ENCODE measurements around the gene BTNL8.
A peak's percentile ranks its signal among the peaks of the same experiment; 100 is the strongest.
"Not testable (repeated sequence)": the region's sequence is repeated elsewhere in the genome, so short reads cannot be mapped to it uniquely, and the experiment has no call there.

The BTNL8 gene

DNA sequence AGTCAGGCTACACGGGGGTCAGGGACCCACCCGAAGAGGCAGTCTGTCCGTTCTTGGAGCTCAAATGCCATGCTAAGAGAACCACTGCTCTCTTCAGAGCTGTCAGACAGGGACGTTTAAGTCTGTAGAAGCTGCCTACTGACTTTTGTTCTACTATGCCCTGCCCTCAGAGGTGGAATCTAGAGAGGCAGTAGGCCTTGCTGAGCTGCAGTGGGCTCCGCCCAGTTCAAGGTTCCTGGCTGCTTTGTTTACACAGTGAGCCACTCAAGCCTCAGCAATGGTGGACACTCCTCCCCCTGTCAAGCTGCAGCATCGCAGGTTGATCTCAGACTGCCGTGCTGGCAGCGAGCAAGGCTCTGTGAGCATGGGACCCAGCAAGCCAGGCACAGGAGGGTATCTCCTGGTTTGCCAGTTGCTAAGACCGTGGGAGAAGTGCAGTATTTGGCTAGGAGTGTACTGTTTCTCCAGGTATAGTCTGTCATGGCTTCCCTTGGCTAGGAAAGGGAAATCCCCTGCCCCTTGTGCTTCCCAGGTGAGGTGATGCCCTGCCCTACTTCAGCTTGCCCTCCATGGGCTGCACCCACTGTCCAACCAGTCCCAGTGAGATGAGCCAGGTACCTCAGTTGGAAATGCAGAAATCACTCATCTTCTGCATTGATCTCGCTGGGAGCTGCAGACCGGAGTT is 13.0 kb upstream of the BTNL8 start:
- peak; percentile 3 to 49 for DNase-seq

DNA sequence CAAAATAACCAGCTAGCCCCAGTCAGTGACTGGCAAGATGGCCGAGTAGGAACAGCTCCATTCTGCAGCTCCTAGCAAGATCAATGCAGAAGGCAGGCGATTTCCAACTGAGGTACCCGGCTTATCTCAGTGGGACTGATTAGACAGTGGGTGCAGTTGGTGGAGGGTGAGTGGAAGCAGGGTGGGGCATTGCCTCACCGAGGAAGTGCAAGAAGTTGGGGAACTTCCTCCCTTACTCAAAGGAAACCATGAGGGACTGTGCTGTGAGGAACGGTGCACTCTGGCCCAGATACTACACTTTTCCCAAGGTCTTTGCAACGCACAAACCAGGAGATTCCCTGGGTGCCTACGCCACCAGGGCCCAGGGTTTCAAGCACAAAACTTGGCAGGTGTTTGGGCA is 9.6 kb upstream of the BTNL8 start:
- DNase-seq: no peak

DNA sequence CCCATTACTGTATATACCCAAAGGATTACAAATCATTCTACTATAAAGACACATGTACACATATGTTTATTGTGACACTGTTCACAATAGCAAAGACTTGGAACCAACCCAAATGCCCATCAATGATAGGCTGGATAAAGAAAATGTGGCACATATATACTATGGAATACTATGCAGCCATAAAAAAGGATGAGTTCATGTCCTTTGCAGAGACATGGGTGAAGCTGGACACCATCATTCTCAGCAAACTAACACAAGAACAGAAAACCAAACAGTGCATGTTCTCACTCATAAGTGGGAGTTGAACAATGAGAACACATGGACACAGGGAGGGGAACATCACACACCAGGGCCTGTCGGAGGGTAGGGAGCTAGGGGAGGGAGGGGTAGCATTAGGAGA is 3.6 kb upstream of the BTNL8 start:
- not testable (repeated sequence) for DNase-seq

DNA sequence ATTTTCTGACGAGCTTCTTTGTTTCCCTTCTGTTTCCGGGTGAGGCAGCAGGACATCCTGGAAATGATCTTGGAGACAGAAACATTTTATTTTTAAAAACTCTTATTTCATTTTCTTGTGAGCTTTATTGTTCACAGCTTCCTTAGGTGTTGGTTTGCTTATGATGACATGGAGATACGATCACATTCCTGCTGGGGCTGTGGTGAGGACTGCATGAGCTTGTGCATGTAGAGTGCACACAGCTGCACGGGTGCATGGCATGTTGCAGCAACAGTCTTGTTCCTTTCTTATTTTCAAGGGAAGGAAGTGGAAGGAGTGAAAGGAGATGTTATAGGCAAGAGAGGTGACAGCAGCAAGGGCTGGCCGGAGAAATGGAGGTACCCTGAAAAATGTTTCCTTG is 1.2 kb downstream of the BTNL8 start:
- DNase-seq: no peak

DNA sequence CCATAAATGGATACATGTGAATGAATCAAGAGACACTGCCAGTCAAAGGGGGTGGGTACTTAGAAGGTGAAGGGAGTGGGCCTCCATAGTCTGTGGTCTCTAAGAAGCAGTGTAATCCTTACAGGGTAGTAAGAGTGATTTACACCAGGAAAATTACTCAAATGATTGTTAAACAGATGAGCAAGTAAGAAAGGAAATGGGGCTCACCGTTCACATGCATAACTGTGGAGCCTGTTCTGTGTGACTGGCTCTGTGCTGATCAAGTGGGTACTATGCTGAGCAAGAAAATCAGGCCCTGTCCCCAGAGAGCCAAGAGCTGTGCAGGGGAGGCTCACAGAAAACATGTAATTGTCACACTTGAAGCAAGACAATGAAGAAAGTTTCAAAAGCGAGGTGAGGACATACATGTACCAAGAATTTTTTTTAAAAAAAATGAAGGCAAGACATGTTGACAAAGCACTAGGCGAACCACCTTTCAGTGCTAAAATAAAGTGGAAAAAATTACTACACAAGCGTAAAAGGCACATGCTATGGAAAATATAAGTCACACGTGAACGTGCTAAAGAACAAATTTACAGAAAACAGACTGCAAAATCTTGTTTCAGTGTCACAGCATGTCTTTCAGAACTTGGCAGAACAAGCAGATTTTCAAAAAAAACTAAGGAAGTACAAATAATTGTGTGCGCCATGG is 2.5 kb downstream of the BTNL8 start:
- DNase-seq: no peak

DNA sequence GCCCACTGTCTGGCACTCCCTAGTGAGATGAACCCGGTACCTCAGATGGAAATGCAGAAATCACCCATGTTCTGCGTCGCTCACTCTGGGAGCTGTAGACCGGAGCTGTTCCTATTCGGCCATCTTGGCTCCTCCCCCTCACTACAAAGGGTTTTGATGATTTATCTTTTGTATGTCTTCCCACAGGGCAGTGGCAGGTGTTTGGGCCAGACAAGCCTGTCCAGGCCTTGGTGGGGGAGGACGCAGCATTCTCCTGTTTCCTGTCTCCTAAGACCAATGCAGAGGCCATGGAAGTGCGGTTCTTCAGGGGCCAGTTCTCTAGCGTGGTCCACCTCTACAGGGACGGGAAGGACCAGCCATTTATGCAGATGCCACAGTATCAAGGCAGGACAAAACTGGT is 9.4 kb downstream of the BTNL8 start:
- DNase-seq: no peak

DNA sequence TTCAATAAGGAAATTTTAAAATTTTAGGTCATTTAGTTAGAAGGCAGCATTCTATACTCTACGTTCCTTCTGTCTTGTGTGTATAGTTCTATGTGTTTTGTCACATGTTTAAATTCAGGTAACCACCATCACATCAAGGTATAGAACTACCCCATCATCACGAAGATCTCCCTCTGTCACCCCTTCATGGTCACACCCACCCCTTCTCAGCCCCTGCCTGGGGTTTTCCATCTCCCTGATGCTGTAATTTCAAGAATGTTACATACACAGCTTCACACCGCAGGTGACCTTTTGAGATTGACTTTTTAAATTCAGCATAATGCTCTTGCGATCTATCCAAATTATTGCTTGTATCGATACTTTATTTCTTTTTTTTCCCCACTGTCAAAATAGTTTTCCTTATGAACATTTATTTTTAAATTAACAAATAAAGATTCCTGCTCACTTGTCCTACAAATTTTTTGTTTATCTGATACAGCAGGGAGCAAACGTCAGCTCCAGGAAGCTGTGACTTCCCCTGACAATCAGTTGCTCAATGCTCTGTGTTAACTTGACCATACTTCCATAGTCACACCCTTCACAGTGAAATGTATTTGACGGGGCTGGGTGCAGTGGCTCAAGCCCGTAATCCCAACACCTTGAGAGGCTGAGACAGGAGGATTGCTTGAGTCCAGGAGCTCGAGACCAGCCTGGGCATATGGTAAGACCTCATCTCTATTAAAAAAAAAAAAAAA is 10.2 kb downstream of the BTNL8 start:
- DNase-seq: no peak

DNA sequence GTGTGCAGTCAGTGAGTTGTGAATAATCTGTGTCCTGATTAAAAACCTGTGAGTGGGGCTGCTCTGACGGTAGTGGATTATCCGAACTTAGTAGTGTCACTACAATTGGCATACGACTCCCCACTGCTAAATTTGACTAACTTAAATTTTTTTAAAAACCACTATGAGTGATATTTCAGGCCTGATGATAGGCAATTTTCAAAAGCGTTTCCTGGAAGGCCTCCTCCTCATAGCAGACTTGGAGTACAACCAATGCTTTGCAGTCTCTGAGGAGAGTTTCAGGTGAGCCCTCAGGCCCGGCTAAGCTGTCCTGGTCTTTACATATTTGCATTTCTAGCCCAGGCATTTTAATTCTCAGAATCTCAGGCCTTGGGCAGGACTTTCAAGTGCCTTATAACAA is 10.8 kb downstream of the BTNL8 start:
- no peak for DNase-seq

DNA sequence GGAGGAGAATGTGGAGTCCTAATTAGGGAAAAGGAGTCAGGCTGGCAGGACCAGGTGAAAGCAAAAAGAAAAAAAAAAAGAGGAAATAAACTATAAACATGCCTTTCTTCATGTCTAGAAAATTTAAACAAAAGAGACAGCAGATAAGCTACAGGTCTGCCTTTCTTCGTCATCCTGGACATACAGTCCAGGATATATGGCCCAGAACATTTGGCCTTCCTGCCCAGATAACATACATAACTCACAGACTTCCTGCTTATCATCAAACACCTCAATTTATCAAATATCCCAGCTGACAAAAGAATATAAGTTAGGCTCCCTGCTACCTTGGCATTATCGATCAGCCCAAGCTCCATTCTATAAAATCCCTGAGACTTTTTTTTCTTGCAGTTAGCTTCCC is 11.2 kb downstream of the BTNL8 start:
- DNase-seq: no peak

DNA sequence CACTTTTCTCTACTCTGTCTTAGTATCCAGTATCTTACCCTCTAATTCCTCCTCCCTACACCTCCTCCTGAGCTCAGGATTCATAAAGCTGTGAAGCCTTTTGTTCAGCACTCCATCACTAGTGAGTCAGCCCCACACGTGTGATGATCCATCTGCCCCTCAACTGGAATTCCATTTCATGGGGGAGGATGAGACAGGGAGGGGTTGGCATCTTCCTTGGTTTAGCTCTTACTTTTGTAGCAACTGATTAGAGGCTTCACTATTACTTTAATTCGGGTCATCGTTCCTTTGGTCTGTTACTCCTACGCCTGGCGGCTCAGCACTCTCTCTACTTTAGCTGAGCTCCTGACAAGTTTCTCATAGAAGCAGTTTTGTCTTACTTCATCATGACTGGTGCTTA is 11.8 kb downstream of the BTNL8 start:
- no peak for DNase-seq

DNA sequence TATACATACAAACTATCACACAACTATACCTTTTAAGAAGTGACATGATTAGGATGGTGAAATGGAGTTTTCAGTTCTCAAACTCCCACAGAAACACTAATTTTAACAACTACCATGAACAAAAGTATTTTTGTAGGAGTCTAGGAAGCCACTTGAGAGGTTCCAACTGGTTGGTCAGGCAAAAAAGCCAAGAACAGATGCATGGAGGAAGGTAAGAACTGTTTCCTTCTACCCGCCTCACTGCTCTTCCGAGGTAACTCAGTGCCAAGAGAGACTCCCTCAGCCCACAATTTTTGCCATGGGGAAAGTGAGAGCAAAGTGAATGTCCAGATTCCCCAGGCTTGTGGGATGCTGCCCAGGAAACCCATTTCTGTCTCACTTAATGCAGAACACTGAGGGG is 15.7 kb downstream of the BTNL8 start:
- no peak for DNase-seq

DNA sequence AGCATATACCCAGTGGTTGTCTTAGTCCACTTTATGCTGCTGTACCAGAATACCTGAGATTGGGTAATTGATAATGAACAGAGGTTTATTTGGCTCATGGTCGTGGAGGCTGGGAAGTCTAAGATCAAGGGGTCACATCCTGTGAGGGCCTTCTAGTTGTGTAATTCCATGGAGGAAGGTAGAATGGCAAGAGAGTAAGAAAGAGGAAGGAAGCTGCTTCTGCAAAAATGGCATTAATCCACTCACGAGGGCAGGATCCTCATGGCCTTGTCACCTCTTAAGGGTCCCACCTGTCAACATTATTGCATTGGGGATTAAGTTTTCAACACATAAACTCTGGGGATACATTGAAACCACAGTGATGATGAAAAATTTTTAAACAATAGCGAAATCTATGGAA is 17.0 kb downstream of the BTNL8 start:
- no peak for DNase-seq

DNA sequence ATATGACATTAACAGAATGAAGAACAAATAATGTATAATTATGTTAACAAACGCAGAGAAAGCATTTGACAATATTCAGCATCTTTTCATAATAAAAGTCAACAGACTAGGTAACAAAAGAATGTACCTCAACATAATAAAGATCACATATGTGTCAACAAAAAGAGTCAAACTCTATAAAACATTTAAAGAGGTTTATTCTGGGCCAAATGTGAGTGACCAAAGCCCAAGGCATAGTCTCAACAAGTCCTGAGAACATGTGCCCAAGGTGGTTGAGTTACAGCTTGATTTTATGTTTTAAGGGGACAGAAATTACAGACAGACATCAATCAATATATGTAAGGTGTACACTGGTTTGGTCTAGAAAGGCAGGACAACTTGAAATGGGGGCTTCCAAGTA is 19.4 kb downstream of the BTNL8 start:
- no peak for DNase-seq

DNA sequence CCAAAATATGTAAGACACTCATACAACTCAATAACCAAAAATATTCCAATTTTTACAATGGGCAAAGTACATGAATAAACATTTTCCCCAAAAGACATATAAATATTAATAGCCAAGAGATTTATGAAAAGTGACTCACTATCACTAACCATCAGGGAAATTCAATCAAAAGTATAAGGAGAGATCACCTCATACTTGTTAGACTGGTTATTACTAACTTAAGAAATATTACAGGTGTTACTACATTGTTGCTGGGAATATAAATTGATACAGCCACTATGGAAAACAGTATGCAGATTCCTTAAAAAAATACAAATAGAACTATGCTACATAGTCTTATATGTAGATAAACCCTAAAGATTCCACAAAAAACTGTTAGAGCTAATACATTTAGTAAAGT is 21.8 kb downstream of the BTNL8 start:
- no peak for DNase-seq

DNA sequence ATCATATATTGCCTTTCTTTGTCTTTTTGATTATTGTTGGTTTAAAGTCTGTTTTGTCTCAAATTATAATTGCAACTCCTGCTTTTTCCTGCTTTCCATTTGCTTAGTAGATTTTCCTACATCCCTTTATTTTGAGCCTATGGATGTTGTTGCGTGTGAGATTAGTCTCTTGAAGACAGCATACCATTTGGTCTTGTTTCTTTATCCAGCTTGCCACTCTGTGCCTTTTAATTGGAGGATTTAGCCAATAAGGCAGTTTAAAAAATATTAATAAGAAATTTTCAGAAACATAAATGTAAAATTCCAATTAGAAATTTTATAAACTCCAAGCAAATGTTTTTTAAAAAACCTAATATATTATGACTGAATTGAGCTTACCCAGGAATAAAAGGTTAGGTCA is 24.0 kb downstream of the BTNL8 start:
- DNase-seq: no peak

DNA sequence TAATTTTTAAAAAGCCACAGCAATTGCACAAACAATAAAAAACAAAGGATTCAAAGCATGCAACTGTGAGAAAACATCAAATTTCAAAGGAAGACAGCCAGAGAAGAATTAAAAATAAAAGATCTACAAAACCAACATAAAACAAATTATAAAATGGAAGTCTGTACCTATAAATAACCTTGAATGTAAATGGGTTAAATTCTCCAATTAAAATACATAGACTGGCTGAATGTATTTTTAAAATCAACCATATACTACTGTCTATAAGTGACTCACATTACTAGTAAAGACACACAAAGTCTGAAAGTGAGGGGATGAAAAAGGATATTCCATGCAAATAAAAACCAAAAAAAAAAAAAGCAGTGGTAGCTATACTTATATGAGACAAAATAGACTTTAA is 33.7 kb downstream of the BTNL8 start:
- no peak for DNase-seq

DNA sequence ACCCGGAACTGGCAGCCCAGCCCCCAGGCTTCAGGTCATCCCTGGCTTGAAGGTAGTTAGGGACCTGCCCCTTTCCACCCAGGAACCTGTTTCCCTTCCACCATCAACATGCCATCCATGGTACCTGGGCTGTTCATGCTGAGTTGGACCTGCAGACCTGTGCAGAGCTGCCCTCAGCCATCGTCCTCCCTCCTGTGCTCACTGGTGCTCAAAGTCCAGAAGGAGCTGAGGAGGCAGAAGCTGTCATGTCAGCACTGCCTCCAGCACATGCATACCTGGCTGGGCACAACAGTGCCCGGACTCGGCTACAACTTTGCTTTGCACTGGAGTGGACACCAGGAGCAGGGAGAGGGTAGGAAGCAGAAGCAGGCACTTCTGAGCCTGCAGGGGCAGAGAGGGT is 36.2 kb downstream of the BTNL8 start:
- no peak for DNase-seq

DNA sequence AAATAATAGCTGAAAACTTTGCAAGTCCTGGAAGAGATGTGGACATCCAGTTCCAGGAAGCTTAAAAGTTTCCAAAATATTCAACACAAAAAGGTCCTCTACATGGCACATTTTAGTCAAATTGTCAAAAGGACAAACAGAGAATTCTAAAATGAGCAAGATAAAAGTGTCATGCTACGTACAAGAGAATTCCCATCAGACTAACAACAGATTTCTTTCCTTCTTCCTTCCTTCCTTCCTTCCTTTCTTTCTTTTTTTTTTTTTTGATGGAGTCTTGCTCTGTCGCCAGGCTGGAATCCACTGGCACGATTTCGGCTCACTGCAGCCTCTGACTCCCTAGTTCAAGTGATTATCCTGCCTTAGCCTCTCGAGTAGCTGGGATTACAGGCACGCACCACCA is 39.3 kb downstream of the BTNL8 start:
- DNase-seq: no peak

DNA sequence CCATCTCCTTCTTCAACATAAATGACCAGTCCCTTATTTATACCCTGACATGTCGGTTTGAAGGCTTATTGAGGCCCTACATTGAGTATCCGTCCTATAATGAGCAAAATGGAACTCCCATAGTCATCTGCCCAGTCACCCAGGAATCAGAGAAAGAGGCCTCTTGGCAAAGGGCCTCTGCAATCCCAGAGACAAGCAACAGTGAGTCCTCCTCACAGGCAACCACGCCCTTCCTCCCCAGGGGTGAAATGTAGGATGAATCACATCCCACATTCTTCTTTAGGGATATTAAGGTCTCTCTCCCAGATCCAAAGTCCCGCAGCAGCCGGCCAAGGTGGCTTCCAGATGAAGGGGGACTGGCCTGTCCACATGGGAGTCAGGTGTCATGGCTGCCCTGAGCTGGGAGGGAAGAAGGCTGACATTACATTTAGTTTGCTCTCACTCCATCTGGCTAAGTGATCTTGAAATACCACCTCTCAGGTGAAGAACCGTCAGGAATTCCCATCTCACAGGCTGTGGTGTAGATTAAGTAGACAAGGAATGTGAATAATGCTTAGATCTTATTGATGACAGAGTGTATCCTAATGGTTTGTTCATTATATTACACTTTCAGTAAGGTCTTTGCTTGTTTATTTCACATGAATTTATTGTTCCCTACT is 51.5 kb downstream of the BTNL8 start:
- DNase-seq: no peak

DNA sequence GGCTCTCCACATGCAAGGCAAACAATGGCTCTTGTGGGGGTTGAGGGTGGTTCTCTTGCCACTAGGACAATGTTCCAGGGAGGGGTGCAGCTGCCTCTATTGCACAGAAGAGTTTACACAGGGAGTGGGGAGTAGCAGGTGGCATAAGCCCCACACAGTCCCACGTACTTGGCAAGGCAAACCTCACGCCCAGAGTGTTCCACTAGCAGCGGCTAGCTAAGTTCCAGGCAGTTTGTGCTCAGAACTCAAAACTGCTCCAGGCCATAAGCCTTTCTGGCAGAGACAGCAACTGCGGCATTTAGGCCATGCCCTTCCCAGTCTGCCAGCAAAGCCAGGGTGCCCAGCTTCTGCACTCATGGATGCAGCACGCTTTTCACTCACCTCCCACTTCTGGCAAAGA is 60.7 kb downstream of the BTNL8 start:
- no peak for DNase-seq

DNA sequence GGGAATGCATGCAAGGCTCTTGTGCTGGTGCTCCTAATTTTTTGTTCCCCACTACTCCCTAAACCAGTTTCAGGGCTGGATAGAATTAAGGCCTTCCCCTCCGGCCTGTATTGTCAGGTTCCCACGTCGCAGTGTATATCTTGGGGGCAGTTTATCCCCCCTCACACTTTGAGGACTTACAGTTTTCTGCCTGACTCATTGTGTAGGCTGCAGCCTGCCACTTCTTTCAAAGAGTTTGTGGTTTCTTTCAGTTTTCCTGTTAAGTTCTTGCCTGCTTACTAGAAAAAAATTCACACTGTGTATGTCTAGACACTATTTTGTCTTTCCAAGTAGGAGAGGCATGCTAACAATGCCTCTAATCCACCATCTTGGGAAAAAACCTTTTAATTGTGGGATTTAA is 61.2 kb downstream of the BTNL8 start:
- DNase-seq: no peak

DNA sequence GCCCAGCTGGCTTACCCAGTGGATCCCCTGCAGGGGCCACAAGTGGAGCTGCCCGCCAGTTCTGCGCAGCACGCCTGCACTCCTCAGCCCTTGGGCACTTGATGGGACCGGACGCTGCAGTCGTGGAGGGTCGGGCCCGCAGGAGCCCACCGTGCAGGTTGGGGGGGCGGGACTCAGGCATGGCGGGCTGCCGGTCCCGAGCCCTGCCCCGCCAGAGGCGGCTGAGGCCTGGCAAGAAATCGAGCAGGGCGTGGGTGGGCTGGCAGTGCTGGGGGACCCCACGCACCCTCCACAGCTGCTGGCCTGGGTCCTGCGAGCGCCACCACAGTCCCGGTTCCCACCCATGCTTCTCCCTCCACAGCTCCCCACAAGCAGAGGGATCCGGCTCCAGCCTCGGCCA is 70.4 kb downstream of the BTNL8 start:
- no peak for DNase-seq

DNA sequence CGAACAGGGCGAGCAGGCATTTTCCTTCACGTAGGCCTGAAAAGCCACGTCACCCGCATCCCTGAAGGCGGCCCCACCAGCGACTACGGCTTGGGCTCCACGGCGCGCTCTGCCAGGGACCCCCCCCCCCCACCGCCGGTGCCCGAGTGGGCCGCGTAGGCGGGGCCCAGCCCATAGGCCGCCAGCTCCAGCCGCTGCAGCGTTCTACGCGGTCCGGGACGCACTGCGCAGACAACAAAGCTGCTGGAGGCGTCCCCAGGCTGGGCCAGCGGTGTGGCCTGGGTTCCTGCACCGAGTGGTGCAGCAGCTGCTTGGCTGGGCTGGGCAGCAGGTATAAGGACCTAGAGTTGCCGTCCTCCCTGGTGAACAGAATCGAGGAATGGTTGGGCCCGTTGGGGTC is 71.4 kb downstream of the BTNL8 start:
- DNase-seq: no peak

DNA sequence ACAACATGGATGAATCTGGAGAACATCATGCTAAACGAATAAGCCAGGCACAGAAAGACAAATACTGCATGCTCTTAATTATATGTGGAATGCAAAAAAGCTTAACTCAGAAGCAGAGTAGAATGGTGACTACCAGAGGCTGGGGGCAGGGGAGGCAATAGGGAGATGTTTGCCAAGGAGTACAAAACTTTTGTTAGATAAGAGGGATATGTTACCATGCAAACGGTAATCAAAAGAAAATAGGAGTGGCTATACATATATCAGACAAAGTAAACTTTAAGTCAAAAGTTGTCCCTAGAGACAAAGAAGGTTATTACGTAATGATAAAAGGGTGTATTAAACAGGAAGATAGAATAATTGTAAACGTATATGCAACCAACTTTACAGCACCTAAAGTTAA is 71.9 kb downstream of the BTNL8 start:
- DNase-seq: no peak

All from NCI-H526 (cell line).